Measurements from ENCODE around the gene CEP89.

GRCh38 chr19:32902448-32902847 lies 69.3 kb downstream of the CEP89 start:
- TF ChIP-seq, protein P1, sequence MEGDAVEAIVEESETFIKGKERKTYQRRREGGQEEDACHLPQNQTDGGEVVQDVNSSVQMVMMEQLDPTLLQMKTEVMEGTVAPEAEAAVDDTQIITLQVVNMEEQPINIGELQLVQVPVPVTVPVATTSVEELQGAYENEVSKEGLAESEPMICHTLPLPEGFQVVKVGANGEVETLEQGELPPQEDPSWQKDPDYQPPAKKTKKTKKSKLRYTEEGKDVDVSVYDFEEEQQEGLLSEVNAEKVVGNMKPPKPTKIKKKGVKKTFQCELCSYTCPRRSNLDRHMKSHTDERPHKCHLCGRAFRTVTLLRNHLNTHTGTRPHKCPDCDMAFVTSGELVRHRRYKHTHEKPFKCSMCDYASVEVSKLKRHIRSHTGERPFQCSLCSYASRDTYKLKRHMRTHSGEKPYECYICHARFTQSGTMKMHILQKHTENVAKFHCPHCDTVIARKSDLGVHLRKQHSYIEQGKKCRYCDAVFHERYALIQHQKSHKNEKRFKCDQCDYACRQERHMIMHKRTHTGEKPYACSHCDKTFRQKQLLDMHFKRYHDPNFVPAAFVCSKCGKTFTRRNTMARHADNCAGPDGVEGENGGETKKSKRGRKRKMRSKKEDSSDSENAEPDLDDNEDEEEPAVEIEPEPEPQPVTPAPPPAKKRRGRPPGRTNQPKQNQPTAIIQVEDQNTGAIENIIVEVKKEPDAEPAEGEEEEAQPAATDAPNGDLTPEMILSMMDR (IDR thresholded peaks at IDR 0.05; ENCODE audit: insufficient read depth, low read length, poor library complexity, severe bottlenecking): no peak
- no peak for TF ChIP-seq EZH2phosphoT487 (conservative IDR thresholded peaks at IDR 0.05; ENCODE audit: low read length)
